Mesenchymal stem cell (in vitro differentiated cells and primary cell): ENCODE data around the gene TRDN.

Experiments
- DNase-seq: peaks from one replicate; pipeline ENCODE4 v3.0.0-alpha.2; 2013
- H2AFZ ChIP-seq: one replicate; pipeline ENCODE4 v1.6.1; 2013; ENCODE audit warnings: low read depth, mild to moderate bottlenecking, control low read depth, inconsistent platforms, low read length, moderate library complexity
- H2AK5ac ChIP-seq: 2 replicates; pipeline ENCODE4 v1.6.1; 2013; ENCODE audit warnings: low read length, moderate library complexity, mild to moderate bottlenecking, inconsistent platforms; ENCODE audit not compliant: severe bottlenecking
- H2BK120ac ChIP-seq: one replicate; pipeline ENCODE4 v1.6.1; 2013; ENCODE audit warnings: low read depth, mild to moderate bottlenecking, inconsistent platforms, low read length, moderate library complexity
- H2BK12ac ChIP-seq, 2 experiments: one replicate each; pipeline ENCODE4 v1.6.1; 2013; ENCODE audit warnings: inconsistent platforms in 2 of 2, low read length in 2 of 2, mild to moderate bottlenecking in 2 of 2, moderate library complexity in 2 of 2, control low read depth in 1 of 2
- H2BK15ac ChIP-seq: one replicate; pipeline ENCODE4 v1.6.1; 2013; ENCODE audit warnings: mild to moderate bottlenecking, low read depth, inconsistent platforms; ENCODE audit not compliant: poor library complexity, severe bottlenecking
- H2BK5ac ChIP-seq: 2 replicates; pipeline ENCODE4 v1.6.1; 2013; ENCODE audit warnings: low read depth, mild to moderate bottlenecking, low read length, control low read depth, inconsistent platforms; ENCODE audit not compliant: poor library complexity, severe bottlenecking
- H3K14ac ChIP-seq, 2 experiments: one replicate each; pipeline ENCODE4 v1.6.1; 2013; ENCODE audit warnings: inconsistent platforms in 2 of 2, low read length in 2 of 2, control low read depth in 1 of 2, mild to moderate bottlenecking in 1 of 2, moderate library complexity in 1 of 2
- H3K18ac ChIP-seq, 2 experiments: one replicate each; pipeline ENCODE4 v1.6.1; 2013; ENCODE audit warnings: inconsistent platforms in 2 of 2, low read length in 2 of 2, control low read depth in 1 of 2, low read depth in 1 of 2, mild to moderate bottlenecking in 1 of 2
- H3K23ac ChIP-seq, 2 experiments: one replicate each; pipeline ENCODE4 v1.6.1; 2013; ENCODE audit warnings: inconsistent platforms in 2 of 2, low read length in 2 of 2, mild to moderate bottlenecking in 2 of 2, moderate library complexity in 2 of 2, control low read depth in 1 of 2
- H3K27ac ChIP-seq: 2 replicates; pipeline ENCODE4 v1.5.1; 2013; ENCODE audit warnings: mild to moderate bottlenecking, moderate library complexity, low read length, control low read depth, inconsistent platforms; ENCODE audit not compliant: poor library complexity, severe bottlenecking
- H3K27me3 ChIP-seq, 2 experiments: 2 replicates each; pipeline versions ENCODE4 v1.6.1 to v1.7.0; 2013; ENCODE audit warnings: low read length in 2 of 2, mild to moderate bottlenecking in 2 of 2, moderate library complexity in 2 of 2, control low read depth in 1 of 2, inconsistent platforms in 1 of 2; ENCODE audit not compliant: control insufficient read depth in 1 of 2, insufficient read depth in 1 of 2
- H3K36me3 ChIP-seq, 2 experiments: 2 replicates each; pipeline versions ENCODE4 v1.6.1 to v1.7.0; 2013; ENCODE audit warnings: low read length in 2 of 2, control low read depth in 1 of 2, inconsistent platforms in 1 of 2, low read depth in 1 of 2, mild to moderate bottlenecking in 1 of 2; ENCODE audit not compliant: insufficient read depth in 2 of 2, control insufficient read depth in 1 of 2
- H3K4ac ChIP-seq, 2 experiments: one replicate each; pipeline ENCODE4 v1.6.1; 2013; ENCODE audit warnings: inconsistent platforms in 2 of 2, low read length in 2 of 2, mild to moderate bottlenecking in 2 of 2, moderate library complexity in 2 of 2, control low read depth in 1 of 2, low read depth in 1 of 2
- H3K4me1 ChIP-seq: 2 replicates; pipeline ENCODE4 v1.6.1; 2013; ENCODE audit warnings: low read depth, low read length, control low read depth; ENCODE audit not compliant: control insufficient read depth, insufficient read depth
- H3K4me2 ChIP-seq: 2 replicates; pipeline ENCODE4 v1.6.1; 2013; ENCODE audit warnings: low read length, mild to moderate bottlenecking, inconsistent platforms; ENCODE audit not compliant: poor library complexity, severe bottlenecking
- H3K4me3 ChIP-seq, 2 experiments: 2 replicates each; pipeline versions ENCODE4 v1.5.1 to v1.7.0; 2013; ENCODE audit warnings: low read length in 2 of 2, mild to moderate bottlenecking in 2 of 2, control low read depth in 1 of 2, low read depth in 1 of 2; ENCODE audit not compliant: insufficient read depth in 1 of 2
- H3K79me1 ChIP-seq: replicated peaks from 2 replicates; pipeline ENCODE4 v1.6.1; 2013; ENCODE audit warnings: mild to moderate bottlenecking, control low read depth, low read length, inconsistent platforms; ENCODE audit not compliant: poor library complexity, severe bottlenecking
- H3K9ac ChIP-seq: 2 replicates; pipeline ENCODE4 v1.7.0; 2013; ENCODE audit warnings: mild to moderate bottlenecking, low read length, moderate library complexity
- H3K9me3 ChIP-seq: 2 replicates; pipeline ENCODE4 v1.7.0; 2013; ENCODE audit warnings: mild to moderate bottlenecking, low read length; ENCODE audit not compliant: control insufficient read depth
- H4K8ac ChIP-seq: one replicate; pipeline ENCODE4 v1.6.1; 2013; ENCODE audit warnings: inconsistent platforms, mild to moderate bottlenecking, low read length, moderate library complexity
- H4K91ac ChIP-seq: one replicate; pipeline ENCODE4 v1.6.1; 2013; ENCODE audit warnings: mild to moderate bottlenecking, low read length, inconsistent platforms
- WGBS: methylation state at CpG from one replicate; pipeline ENCODE4 v1.1.7; 2013; ENCODE audit warnings: mixed read lengths; 5-methylcytosine and 5-hydroxymethylcytosine counted together

TRDN gene

GRCh38 chr6:123619156-123619555 is 17.6 kb downstream of the TRDN start:
- no peaks in the 10 kb centered on the region for H3K4me1 ChIP-seq

GRCh38 chr6:123616942-123617341 is 19.8 kb downstream of the TRDN start:
- no peak overlapping the region for H2AFZ ChIP-seq
- no peaks in the 10 kb centered on the region for H3K79me1 ChIP-seq
- H3K9me3 ChIP-seq = no peaks in the 10 kb centered on the region
- no peak overlapping the region for H2BK120ac ChIP-seq
- no peak overlapping the region for H3K18ac ChIP-seq
- WGBS = 75% methylated on average over 1 of the region's 3 CpGs
- H3K27ac ChIP-seq = no peak overlapping the region
- no peak overlapping the region for H3K9ac ChIP-seq
- no peak overlapping the region for H2AK5ac ChIP-seq
- H3K4me3 ChIP-seq = no peak overlapping the region
- H2BK12ac ChIP-seq = no peak overlapping the region
- H3K4ac ChIP-seq = no peak overlapping the region
- H3K23ac ChIP-seq = no peak overlapping the region
- no peak for DNase-seq
- H3K4me1 ChIP-seq = no peaks in the 10 kb centered on the region
- no peak overlapping the region for H3K14ac ChIP-seq
- H4K8ac ChIP-seq = no peak overlapping the region
- no peak overlapping the region for H4K91ac ChIP-seq
- H3K27me3 ChIP-seq = no peaks in the 10 kb centered on the region
- H2BK15ac ChIP-seq = no peak overlapping the region
- H3K4me2 ChIP-seq = no peak overlapping the region
- H2BK5ac ChIP-seq = no peak overlapping the region
- H3K36me3 ChIP-seq = no peaks in the 10 kb centered on the region

More at GRCh38 chr6:123619156-123619555, 17.6 kb downstream of the TRDN start:
- H3K23ac ChIP-seq = no peak overlapping the region
- no peak overlapping the region for H3K4me3 ChIP-seq
- H3K9ac ChIP-seq = no peak overlapping the region
- no peak overlapping the region for H2BK12ac ChIP-seq
- H3K18ac ChIP-seq = no peak overlapping the region
- no peaks in the 10 kb centered on the region for H3K9me3 ChIP-seq
- no peak overlapping the region for H2BK5ac ChIP-seq
- DNase-seq = no peak
- H3K14ac ChIP-seq = no peak overlapping the region
- no peak overlapping the region for H3K4me2 ChIP-seq
- no peaks in the 10 kb centered on the region for H3K27me3 ChIP-seq
- no peak overlapping the region for H2BK15ac ChIP-seq
- H3K79me1 ChIP-seq = no peaks in the 10 kb centered on the region
- H4K8ac ChIP-seq = no peak overlapping the region
- no peak overlapping the region for H3K27ac ChIP-seq
- no peak overlapping the region for H2AFZ ChIP-seq
- no peak overlapping the region for H3K4ac ChIP-seq
- H2AK5ac ChIP-seq = no peak overlapping the region
- H3K36me3 ChIP-seq = no peaks in the 10 kb centered on the region
- no peak overlapping the region for H2BK120ac ChIP-seq
- no peak overlapping the region for H4K91ac ChIP-seq

- no peak overlapping the region for H2BK120ac ChIP-seq
- H4K91ac ChIP-seq = no peak overlapping the region
- H3K9me3 ChIP-seq = no peaks in the 10 kb centered on the region
- no peak overlapping the region for H3K18ac ChIP-seq
- H3K4ac ChIP-seq = no peak overlapping the region
- no peaks in the 10 kb centered on the region for H3K27me3 ChIP-seq
- no peak overlapping the region for H2BK12ac ChIP-seq
- H2BK15ac ChIP-seq = no peak overlapping the region
- DNase-seq = no peak
- 91% methylated on average over 3 of the region's 5 CpGs for WGBS
- no peak overlapping the region for H3K4me3 ChIP-seq
- no peaks in the 10 kb centered on the region for H3K36me3 ChIP-seq
- no peak overlapping the region for H2AFZ ChIP-seq
- no peaks in the 10 kb centered on the region for H3K4me1 ChIP-seq
- H3K9ac ChIP-seq = no peak overlapping the region
- H3K4me2 ChIP-seq = no peak overlapping the region
- H3K27ac ChIP-seq = no peak overlapping the region
- no peaks in the 10 kb centered on the region for H3K79me1 ChIP-seq
- no peak overlapping the region for H3K23ac ChIP-seq
- no peak overlapping the region for H3K14ac ChIP-seq
- no peak overlapping the region for H2AK5ac ChIP-seq
- no peak overlapping the region for H2BK5ac ChIP-seq
- H4K8ac ChIP-seq = no peak overlapping the region
Measured at GRCh38 chr6:123616016-123616415, 20.7 kb downstream of the TRDN start.

- Histone ChIP-seq H3K36me3 (no peaks in the 10 kb centered on the region), H3K14ac (no peak overlapping the region), H3K79me1 (no peaks in the 10 kb centered on the region), H3K4me1 (no peaks in the 10 kb centered on the region), H3K18ac (no peak overlapping the region), H3K4me2 (no peak overlapping the region), H2AK5ac (no peak overlapping the region), H3K4ac (no peak overlapping the region), H4K91ac (no peak overlapping the region), H3K9ac (no peak overlapping the region), H2AFZ (no peak overlapping the region), H2BK5ac (no peak overlapping the region), H3K27ac (no peak overlapping the region), H2BK12ac (no peak overlapping the region), H3K23ac (no peak overlapping the region), H3K9me3 (no peaks in the 10 kb centered on the region), H2BK120ac (no peak overlapping the region), H2BK15ac (no peak overlapping the region), H3K4me3 (no peak overlapping the region), H3K27me3 (no peaks in the 10 kb centered on the region), H4K8ac (no peak overlapping the region)
- no peak for DNase-seq
Measured at GRCh38 chr6:123610779-123611178, 26.0 kb downstream of the TRDN start.
